ENCODE data around the gene FARP1. TPM values are rescaled to one million over a fixed set of nuclear protein-coding genes. Genes with fewer than 3 reads are reported as not detected.

FARP1 gene
- total RNA-seq, 1 experiment from 2014 or later, result 96.6 TPM

- TF ChIP-seq ZNF532 (CRISPR knock-in tag; IDR thresholded peaks at IDR 0.05; ENCODE audit: borderline replicate concordance), result no peak
- no peak for TF ChIP-seq HMGXB4 (CRISPR knock-in tag; IDR thresholded peaks at IDR 0.05)
- no peak for TF ChIP-seq ZNF219 (CRISPR knock-in tag; IDR thresholded peaks at IDR 0.05; ENCODE audit: borderline replicate concordance)
- no peak for TF ChIP-seq GTF2I (CRISPR knock-in tag; conservative IDR thresholded peaks at IDR 0.05)
- TF ChIP-seq, protein P1, sequence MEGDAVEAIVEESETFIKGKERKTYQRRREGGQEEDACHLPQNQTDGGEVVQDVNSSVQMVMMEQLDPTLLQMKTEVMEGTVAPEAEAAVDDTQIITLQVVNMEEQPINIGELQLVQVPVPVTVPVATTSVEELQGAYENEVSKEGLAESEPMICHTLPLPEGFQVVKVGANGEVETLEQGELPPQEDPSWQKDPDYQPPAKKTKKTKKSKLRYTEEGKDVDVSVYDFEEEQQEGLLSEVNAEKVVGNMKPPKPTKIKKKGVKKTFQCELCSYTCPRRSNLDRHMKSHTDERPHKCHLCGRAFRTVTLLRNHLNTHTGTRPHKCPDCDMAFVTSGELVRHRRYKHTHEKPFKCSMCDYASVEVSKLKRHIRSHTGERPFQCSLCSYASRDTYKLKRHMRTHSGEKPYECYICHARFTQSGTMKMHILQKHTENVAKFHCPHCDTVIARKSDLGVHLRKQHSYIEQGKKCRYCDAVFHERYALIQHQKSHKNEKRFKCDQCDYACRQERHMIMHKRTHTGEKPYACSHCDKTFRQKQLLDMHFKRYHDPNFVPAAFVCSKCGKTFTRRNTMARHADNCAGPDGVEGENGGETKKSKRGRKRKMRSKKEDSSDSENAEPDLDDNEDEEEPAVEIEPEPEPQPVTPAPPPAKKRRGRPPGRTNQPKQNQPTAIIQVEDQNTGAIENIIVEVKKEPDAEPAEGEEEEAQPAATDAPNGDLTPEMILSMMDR (IDR thresholded peaks at IDR 0.05), result no peak
- no peak for TF ChIP-seq JUN (CRISPR knock-in tag; IDR thresholded peaks at IDR 0.05)
- no peak for TF ChIP-seq E2F5 (CRISPR knock-in tag; IDR thresholded peaks at IDR 0.05)
- no peak for TF ChIP-seq IRF1 (CRISPR knock-in tag; IDR thresholded peaks at IDR 0.05)
Measured at GRCh38 chr13:98494769-98495168, 351.9 kb downstream of the FARP1 start (continued).

GRCh38 chr13:98495627-98496478 lies 353.0 kb downstream of the FARP1 start:
- no peak overlapping the region for H3K4me3 Mint-ChIP-seq
- H3K36me3 Mint-ChIP-seq, result peaks cover 11% of the 10 kb centered on the region
- CTCF ChIA-PET, result no interaction called here
- no peaks in the 10 kb centered on the region for H3K27me3 Mint-ChIP-seq (ENCODE audit: low read depth)
- peaks cover 72% of the 10 kb centered on the region for H3K4me1 Mint-ChIP-seq
- peak; percentile 13 for ATAC-seq
- no peaks in the 10 kb centered on the region for H3K9me3 Mint-ChIP-seq
- POLR2A ChIA-PET, result no interaction called here
- peak overlapping the region; percentile 52 for H3K27ac Mint-ChIP-seq
- no peak for DNase-seq (ENCODE audit: low spot score)
- TF ChIP-seq FOXJ3 (CRISPR knock-in tag; IDR thresholded peaks at IDR 0.05; ENCODE audit: borderline replicate concordance) (no peak), ERG (CRISPR knock-in tag; IDR thresholded peaks at IDR 0.05) (no peak), ZNF121 (CRISPR knock-in tag; IDR thresholded peaks at IDR 0.05) (no peak), ZNF396 (CRISPR knock-in tag; IDR thresholded peaks at IDR 0.05; ENCODE audit: borderline replicate concordance) (no peak), AFF4 (CRISPR knock-in tag; IDR thresholded peaks at IDR 0.05; ENCODE audit: borderline replicate concordance) (no peak), CBFB (CRISPR knock-in tag; IDR thresholded peaks at IDR 0.05; ENCODE audit: low read depth) (no peak), ZNF317 (CRISPR knock-in tag; IDR thresholded peaks at IDR 0.05; ENCODE audit: borderline replicate concordance, low read depth) (no peak)
- TF ChIP-seq, protein P2, sequence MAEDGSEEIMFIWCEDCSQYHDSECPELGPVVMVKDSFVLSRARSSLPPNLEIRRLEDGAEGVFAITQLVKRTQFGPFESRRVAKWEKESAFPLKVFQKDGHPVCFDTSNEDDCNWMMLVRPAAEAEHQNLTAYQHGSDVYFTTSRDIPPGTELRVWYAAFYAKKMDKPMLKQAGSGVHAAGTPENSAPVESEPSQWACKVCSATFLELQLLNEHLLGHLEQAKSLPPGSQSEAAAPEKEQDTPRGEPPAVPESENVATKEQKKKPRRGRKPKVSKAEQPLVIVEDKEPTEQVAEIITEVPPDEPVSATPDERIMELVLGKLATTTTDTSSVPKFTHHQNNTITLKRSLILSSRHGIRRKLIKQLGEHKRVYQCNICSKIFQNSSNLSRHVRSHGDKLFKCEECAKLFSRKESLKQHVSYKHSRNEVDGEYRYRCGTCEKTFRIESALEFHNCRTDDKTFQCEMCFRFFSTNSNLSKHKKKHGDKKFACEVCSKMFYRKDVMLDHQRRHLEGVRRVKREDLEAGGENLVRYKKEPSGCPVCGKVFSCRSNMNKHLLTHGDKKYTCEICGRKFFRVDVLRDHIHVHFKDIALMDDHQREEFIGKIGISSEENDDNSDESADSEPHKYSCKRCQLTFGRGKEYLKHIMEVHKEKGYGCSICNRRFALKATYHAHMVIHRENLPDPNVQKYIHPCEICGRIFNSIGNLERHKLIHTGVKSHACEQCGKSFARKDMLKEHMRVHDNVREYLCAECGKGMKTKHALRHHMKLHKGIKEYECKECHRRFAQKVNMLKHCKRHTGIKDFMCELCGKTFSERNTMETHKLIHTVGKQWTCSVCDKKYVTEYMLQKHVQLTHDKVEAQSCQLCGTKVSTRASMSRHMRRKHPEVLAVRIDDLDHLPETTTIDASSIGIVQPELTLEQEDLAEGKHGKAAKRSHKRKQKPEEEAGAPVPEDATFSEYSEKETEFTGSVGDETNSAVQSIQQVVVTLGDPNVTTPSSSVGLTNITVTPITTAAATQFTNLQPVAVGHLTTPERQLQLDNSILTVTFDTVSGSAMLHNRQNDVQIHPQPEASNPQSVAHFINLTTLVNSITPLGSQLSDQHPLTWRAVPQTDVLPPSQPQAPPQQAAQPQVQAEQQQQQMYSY (CRISPR knock-in tag; IDR thresholded peaks at IDR 0.05), result no peak

All from WTC11 (cell line).